Ureter (tissue), 1 donor: Measurements from ENCODE around the gene PROP1. TPM values are rescaled to one million over a fixed set of nuclear protein-coding genes. Genes with fewer than 3 reads are reported as not detected.
"Not testable (repeated sequence)": the region's sequence is repeated elsewhere in the genome, so short reads cannot be mapped to it uniquely, and the experiment has no call there.

Source experiments
- DNase-seq: peaks from one replicate; pipeline ENCODE4 v3.0.0-alpha.2; 2020; ENCODE audit warnings: low spot score
- total RNA-seq: library from RNA; stranded (reverse); gene quantifications from one replicate; pipeline ENCODE4 v1.2.4, GENCODE V29; 2023
- donor health status: DM: yes; HTN: yes; CAD: no.

Gene PROP1
- total RNA-seq: not detected

- no peak for DNase-seq
These were observed at the start of gene PROP1 for GRCh38 chr5:177995691-177996595. Gene PROP1, minus strand, starts transcription at chr5:177996242. Its CDS starts 309 bp downstream, at chr5:177995933.

GRCh38 chr5:178019379-178020030 is 23.5 kb upstream of the PROP1 start:
- not testable (repeated sequence) for DNase-seq

DNA sequence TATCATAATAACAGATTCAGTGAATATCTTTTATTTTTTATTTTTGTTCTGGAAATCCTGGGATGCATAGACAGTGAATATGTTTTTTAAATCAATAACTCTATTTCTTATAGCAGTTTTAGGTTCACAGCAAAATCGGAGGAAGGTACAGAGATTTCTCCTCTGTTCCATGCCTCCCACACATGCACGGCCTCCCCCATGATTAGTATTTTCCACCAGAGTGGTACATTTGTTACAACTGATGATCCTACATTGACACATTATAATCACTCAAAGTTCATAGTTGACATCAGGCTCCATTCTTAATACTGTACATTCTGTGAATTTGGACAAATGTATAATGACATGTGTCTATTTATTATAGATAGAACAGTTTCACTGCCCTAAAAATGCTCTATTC is 16.7 kb upstream of the PROP1 start:
- DNase-seq: not testable (repeated sequence)

GRCh38 chr5:178011816-178012554 is 15.9 kb upstream of the PROP1 start:
- not testable (repeated sequence) for DNase-seq

GRCh38 chr5:178007272-178007671 is 11.2 kb upstream of the PROP1 start:
- DNase-seq: not testable (repeated sequence)

GRCh38 chr5:178006536-178007231 is 10.6 kb upstream of the PROP1 start:
- DNase-seq: not testable (repeated sequence)

- DNase-seq: not testable (repeated sequence)
These were observed 10.1 kb upstream of the PROP1 start for GRCh38 chr5:178006181-178006535.

DNA sequence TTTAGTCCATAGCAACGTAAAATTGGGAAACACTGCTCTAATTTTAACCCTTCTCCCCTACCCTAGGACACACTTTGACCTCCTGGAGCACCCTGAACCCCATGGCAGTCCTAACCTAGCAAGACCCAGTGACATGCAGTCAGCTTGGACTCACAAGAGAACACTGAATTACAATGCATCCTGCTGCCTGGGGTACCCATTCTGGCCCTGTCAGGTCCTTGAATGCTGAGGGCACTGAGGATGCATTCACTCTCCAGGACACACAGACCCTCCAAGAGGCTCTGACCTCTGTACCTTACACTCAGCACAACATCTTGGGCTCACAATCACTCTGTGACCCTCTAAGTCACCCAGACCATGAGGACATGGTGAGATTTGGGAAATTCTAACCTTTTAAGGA is 1.8 kb upstream of the PROP1 start:
- DNase-seq: no peak

- DNase-seq: no peak
These were observed 1.3 kb upstream of the PROP1 start for GRCh38 chr5:177997319-177997670.

DNA sequence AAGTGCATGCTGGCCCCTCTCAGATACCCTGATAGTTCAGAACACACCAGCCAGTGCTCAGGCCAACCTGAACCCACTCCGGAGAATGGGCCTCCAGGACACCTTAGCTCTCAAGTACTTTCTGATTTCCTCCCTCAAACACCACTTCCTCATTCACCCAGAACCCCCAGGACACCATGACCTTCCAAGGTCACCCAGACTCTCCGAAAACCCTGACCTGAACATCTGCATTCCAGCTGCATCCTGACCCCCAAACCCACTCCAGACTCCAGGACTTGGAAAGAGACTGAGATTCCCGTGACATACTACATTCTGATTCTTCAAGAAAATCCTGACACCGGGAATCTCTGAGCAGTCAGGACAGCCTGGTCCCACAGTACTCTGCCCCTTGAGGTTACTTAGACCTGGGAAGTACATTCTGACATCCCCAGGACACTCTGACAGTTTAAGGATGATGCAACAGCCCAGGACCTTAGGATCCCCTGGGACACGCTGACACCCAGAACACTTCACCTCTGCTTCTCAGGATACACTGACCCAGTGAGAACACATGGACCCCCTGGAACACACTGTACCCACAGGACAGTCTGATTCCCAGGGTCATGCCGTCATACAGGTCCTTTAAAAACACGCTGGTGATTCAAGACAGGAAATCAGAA is 747 bp upstream of the PROP1 start:
- no peak for DNase-seq

DNA sequence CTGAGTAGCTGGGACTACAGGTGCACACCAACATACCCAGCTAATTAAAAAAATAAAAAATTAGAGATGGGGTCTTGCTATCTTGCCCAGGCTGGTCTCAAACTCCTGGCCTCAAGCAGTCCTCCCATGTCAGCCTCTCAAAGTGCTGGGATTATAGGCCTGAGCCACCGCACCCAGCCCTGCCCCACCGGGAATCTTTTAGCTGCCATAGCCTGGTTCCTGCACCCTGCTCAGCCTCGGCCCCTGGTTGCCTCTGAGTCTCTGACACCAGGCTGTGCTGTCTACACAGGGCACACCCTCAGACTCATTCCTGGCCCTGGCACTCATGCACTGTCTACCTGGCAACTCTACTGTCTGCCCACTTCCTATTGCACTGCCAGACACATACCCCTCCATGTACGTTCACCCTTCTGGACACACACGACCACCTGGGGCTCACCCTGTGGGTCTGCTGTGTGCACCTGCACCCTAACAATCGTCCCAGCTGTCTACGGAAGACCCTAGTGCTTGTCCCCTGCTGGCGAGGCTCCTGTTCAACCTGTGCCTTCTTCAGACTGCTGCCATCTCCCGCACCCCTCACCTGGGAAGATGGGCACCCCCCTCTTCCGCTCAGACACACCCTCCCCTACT is 1.4 kb downstream of the PROP1 start:
- no peak for DNase-seq

DNA sequence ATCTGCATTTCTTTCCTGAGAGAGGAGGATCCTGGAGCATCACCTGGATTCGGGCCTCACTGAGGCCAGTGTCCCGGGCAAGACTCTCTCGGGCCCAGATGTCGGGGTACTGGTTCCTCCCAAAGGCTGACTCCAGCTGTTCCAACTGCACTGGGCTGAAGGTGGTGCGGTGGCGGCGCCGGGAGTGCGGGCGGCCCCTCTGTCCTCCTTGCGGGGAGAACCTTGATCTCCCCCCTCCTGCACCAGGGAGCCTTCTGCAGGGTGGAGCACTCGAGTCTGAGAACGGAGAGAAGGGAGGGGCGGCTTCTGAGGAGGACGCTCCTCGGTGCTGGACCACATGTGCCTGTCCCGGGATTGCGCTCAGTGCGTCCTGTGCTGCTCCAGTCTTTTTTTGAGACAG is 2.0 kb downstream of the PROP1 start:
- no peak for DNase-seq

DNA sequence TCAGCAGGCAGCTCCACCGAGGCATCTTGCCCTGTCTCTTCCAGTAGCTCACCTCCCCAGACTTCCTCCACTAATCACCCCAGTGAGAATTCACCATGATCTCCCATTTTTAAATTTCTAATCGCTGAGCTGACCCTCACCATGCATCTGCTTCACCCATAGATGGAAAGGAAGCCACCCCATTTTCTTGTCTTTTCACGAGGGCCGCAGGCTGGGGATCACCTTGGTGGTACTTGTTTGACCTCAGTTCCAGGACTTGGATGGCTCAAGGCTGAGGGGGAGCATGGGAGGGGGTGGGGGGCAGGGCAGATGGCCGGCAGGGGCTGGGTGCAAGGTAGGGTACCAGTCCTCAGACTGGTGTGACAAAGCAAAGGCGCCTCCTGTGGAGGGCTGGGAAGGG is 3.6 kb downstream of the PROP1 start:
- no peak for DNase-seq

- DNase-seq: no peak
These were observed 6.9 kb downstream of the PROP1 start for GRCh38 chr5:177988989-177989625.

DNA sequence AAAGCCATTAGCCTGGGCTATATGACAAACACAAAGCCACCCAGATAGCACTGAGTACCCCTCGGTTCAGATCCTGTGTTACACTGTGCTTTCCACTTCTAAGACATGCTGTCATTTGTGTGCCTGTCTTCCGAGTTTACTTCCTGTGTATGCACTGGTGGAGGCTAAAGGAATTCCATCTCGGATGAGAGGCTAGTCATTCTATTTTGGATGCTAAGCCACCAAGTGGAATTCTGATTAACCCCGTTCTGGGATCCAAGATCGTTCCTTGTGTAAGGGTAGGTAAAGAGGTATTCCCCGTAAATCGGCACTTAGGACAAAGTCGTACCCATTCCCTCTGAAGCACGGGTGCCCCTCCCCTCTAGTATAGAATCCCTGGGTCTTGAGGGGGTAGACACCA is 8.7 kb downstream of the PROP1 start:
- no peak for DNase-seq

- no peak for DNase-seq
These were observed 10.5 kb downstream of the PROP1 start for GRCh38 chr5:177985430-177986040.

DNA sequence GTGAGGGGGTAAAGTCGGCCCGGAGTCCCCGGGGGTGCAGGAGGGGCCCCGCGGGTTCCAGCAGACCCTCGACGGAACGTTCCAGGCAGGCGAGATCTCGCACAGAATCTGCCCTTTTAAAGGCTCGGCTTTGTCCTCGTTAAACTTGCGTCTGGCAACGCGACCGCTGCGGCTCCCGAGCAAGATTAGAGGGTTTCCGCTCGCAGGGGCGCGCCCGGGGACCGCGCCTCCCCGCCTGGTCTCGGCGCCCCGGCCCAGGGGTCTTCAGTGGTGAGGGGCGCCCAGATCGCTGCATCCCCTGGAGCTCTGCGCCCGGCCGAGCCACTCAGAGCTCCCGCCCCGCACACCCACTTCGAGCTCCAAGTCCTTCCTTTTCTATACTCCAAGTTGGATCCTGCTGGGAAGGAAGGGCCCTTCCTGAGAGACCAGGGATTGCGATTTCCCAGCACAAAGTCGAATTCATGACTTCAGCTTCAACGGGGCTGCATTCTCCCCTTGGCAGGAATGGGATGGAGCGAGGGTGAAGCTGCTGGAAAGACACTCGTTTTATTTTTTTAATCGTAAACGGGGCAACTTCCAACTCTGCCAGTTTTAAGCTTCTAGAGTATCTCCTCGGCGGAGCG is 11.3 kb downstream of the PROP1 start:
- DNase-seq: no peak

- no peak for DNase-seq
These were observed 12.1 kb downstream of the PROP1 start for GRCh38 chr5:177983763-177984583.

GRCh38 chr5:177982956-177983355 is 13.1 kb downstream of the PROP1 start:
- DNase-seq: no peak
